GM12801 (cell line): ENCODE measurements around the gene SRD5A3.

ENCODE experiments used
- TF ChIP-seq, protein P1 (sequence below): IDR thresholded peaks from one replicate; pipeline ENCODE4 v1.5.1; 2011; ENCODE audit warnings: control low read depth; ENCODE audit not compliant: insufficient read length; ENCODE audit errors: extremely low read depth

SRD5A3 gene

DNA sequence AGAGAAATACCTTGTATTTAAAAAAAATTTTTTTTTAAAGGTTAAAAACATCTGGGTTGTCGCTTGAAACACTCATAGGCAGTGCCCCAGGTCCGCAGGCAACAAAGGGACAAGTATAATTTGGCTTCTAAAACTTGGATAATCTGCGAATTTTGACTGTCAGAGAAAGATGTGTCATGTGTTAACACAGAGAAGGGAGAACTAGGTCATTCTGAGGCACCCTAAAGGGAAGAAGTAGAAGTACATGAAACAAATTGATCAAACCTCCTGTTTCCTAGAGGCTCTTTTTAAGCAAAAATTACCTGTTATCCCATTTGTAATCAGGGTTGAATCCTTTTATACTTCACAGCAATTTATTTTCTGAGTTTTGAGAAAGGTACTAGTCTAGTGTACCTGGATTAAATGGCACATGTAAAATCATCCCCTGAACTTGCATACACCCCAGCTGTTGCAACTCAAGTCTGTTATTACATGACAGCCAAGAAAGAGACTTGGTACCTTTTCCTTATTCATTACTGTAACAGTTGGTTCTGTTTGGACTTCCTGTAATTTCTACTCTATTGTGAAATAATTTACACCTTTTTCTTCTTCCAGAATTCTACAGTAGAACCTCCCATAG is 1.7 kb downstream of the SRD5A3 start:
- TF ChIP-seq, protein P1, sequence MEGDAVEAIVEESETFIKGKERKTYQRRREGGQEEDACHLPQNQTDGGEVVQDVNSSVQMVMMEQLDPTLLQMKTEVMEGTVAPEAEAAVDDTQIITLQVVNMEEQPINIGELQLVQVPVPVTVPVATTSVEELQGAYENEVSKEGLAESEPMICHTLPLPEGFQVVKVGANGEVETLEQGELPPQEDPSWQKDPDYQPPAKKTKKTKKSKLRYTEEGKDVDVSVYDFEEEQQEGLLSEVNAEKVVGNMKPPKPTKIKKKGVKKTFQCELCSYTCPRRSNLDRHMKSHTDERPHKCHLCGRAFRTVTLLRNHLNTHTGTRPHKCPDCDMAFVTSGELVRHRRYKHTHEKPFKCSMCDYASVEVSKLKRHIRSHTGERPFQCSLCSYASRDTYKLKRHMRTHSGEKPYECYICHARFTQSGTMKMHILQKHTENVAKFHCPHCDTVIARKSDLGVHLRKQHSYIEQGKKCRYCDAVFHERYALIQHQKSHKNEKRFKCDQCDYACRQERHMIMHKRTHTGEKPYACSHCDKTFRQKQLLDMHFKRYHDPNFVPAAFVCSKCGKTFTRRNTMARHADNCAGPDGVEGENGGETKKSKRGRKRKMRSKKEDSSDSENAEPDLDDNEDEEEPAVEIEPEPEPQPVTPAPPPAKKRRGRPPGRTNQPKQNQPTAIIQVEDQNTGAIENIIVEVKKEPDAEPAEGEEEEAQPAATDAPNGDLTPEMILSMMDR = no peak

DNA sequence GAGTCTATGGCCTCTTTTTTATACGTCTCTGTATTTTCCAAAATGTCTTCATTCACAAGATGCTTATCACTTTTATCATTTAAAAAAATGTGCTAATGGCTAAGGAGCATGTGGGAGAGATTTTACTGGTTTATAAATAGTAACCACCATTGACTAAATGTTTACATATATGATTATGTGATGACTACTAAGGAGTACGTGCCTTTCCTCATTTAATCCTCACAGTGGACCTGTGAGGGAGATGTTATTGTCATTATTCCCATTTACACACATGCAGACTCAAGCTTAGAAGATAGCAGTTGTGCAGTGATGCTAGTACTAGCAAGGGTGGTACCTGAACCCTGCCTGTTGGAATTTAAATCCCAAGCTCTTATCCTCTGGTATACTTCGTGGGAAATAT is 2.4 kb downstream of the SRD5A3 start:
- TF ChIP-seq, protein P1 = no peak

DNA sequence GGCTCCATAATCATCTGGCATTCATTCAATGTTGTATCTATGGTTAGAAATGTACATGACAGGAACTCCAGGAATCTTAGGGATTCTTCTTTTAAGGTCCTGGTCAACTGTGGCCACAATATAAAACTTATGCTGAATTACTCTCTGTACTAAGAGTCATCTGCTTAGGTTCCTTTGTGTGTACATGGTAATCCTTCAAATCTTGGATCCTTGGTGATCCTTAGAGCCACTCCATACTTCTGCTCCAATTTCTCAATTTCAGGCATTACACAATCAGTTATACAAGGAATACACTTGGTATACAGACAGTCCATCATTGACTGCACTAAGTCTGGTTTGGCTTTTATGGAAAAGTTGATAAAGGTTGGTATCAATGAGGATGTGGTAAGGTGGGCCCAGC is 5.8 kb downstream of the SRD5A3 start:
- TF ChIP-seq, protein P1 = no peak

DNA sequence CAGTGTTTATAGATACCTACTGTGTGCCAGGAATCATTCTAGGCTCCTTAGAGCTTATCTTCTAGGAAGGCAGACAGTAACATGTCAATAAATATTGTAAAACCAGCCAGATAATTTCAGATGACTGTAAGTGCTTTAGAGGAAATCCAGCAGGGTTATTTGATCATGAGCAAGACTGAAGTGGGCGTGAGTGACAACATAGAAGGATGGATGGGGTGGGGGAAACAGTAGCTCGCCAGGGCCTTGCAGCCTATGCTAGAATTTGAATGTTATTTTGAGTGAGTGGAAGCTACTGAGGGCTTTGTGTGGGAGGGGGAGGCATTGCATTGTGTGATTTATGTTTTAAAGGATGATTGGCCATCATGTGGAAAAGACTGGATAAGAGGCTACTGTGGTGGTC is 6.7 kb downstream of the SRD5A3 start:
- TF ChIP-seq, protein P1 = no peak

DNA sequence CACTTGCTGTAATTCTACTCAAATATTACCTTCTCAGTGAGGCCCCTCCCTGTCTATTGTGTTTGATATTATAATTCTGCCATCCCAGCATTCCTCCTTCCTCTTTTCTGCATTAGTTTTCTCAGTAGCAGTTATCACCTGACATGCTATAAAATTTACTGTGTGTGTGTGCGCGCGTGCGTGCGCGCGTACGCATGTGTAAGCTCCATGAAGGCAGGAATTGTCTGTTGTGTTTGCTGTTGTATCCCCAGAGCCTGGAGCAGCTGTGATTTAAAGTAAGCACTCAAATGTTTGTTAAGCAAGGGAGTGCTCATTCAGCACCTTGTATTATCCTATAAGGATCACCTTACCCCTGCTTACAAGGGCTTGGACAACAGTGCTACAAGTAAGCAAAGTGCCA is 8.6 kb downstream of the SRD5A3 start:
- TF ChIP-seq, protein P1 = no peak

DNA sequence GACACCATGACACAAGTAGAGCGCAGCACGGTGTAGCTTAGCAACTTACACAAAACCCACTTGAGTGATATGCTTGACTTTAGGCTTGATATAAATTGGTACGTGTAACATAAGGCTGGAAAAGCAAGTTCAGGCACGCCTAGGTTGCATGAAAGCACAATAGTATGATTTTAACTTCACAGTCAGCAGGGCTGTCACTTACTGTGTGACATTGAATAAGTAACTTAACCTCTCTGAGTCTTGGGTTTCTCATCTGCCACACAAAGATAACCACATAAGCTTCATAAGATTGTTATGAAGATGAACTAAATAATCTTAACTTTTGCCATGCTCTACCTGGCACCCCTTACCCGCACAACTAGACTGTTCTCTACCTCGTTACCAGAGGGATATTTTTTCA is 9.5 kb downstream of the SRD5A3 start:
- TF ChIP-seq, protein P1 = no peak

DNA sequence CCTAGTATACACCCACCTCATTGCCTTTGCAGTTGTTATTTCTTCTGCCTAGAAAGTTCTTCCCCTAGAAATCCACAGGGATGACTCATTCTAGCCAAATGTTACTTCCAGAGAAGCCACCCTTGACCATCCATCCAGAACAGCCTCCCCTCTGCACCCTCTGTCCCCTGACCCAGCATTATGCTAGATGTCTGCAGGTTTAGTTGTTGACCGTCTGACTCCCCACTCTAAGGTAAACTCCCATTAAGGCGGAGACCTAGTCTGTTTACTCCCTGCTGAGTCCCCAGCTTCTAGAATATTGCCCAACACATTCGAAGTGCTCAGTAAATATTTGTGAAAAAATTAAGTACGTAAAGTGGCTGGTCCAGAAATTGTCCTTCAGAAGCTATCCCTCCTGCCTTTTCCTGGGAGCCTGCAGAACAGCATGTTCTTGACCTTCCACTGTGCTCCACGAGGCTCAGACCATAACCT is 11.0 kb downstream of the SRD5A3 start:
- TF ChIP-seq, protein P1 = no peak
